22Rv1 (cell line): ENCODE results near the gene CASP10.

Experiments used
- CTCF ChIP-seq: fragments of 450-650 bp; IDR thresholded peaks from 2 replicates; pipeline ENCODE4 v1.5.1; 2017; ENCODE audit warnings: mild to moderate bottlenecking
- ZFX ChIP-seq: fragments of 450-650 bp; IDR thresholded peaks from 2 replicates; pipeline ENCODE4 v1.6.1; 2017; ENCODE audit warnings: antibody characterized with exemption, borderline replicate concordance

GRCh38 chr2:201248288-201248844 lies 65.4 kb downstream of the CASP10 start:
- TF ChIP-seq CTCF (no peak), ZFX (no peak)
